ENCODE data around the gene WDR38.
"Not testable (repeated sequence)": the region's sequence is repeated elsewhere in the genome, so short reads cannot be mapped to it uniquely, and the experiment has no call there.

Gene WDR38

DNA sequence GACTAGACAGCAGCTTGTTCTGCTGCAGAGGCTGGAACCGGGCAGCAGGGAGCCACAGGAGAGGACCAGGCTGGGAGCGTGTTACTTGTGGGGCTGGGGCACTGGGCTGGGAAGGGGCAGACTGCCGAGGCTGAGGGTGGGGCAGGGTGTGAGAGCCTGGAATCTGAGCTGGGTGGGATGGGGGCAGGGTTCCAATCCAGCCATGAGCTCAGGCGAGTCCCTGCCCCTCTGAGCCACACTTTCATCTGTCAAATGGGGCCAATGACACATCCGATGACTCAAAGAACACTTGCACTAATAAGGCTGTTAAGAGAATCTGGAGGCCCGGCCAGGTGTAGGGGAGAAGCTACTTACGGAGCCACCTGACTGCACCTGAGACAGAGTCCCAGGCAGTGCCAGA, 18.7 kb upstream of the WDR38 start:
- FAIRE-seq: no peak

- FAIRE-seq: no peak
Observed at GRCh38 chr9:124835026-124835557, 18.2 kb upstream of the WDR38 start.

DNA sequence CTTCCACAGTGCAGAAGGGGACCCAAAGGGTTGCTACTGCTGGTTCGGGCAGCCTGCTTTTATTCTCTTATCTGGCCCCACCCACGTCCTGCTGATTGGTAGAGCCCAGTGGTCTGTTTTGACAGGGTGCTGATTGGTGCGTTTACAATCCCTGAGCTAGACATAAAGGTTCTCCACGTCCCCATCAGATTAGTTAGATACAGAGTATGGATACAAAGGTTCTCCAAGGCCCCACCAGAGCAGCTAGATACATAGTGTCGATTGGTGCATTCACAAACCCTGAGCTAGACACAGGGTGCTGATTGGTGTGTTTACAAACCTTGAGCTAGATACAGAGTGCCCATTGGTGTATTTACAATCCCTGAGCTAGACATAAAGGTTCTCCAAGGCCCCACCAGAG, 15.1 kb upstream of the WDR38 start:
- not testable (repeated sequence) for FAIRE-seq

DNA sequence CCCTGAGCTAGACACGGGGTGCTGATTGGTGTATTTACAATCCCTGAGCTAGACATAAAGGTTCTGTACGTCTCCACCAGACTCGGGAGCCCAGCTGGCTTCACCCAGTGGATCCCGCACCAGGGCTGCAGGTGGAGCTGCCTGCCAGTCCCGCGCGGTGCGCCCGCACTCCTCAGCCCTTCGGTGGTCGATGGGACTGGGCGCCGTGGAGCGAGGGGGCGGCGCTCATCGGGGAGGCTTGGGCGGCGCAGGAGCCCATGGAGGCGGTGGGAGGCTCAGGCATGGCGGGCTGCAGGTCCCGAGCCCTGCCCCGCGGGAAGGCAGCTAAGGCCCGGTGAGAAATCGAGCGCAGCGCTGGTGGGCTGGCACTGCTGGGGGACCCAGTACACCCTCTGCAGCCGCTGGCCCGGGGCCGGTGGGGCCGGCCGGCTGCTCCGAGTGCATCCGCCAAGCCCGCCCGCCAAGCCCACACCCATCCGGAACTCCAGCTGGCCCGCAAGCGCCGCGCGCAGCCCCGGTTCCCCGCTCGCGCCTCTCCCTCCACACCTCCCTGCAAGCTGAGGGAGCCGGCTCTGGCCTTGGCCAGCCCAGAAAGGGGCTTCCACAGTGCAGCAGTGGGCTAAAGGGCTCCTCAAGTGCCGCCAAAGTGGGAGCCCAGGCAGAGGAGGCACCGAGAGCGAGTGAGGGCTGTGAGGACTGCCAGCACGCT, 14.5 kb upstream of the WDR38 start:
- FAIRE-seq: not testable (repeated sequence)

DNA sequence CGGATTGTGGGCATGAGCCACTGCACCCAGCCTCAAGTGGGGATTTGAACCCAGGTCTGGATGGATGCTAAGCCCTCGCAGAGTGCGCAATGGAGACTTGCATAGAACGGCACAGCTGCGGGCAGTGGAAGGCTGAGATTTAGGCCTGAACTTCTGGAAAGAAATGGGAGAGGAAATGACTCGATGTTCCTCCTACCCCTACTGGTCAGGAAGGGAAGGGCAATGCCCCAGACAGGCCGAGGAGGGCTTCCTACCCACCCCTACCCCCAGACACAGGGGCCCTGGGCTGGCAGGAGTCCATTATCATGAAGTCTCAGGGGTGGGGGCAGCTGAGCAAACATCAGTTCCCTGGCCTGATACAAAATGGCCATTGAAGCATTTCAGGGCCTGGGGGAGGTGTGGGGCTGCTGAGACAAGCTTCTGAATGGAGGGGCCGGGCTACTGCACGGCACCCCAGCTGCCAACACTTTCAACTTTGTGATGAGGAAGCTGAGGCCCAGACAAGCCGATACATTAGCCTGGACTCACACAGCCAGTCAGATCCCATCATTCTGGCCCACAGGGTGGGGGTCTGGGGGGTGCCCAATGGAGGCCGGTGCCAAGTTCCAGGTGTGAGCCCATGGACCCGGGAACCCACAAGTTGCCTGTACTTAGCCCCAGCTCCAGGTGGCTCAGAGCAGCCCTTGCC, 13.5 kb upstream of the WDR38 start:
- FAIRE-seq: no peak

DNA sequence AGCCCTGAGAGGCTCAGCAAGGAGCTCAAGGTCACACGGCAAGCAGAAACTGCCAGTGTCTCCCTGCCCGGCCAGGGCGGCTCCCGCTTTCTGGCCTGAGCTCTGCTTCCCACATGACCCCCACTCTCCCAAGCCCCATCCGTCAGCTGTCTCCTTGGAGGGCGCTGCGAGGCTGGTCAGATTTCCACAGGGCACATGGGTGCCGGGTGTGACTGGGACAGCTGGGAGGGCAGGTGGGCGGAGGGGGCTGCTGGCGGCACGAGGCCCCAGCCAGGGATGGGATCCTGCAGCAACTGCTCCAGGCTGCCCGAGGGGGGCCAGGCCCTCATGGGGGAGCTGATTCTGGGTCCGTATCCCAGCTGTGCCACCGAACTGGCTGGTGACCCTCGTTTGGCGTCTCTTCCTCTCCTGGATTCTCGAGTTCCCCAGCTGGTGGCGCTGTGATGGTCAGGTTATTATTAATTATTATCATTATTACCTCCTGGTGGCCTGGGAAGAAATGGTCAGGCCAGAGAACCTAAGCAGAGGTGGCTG, 12.9 kb upstream of the WDR38 start:
- no peak for FAIRE-seq

- no peak for FAIRE-seq
Observed at GRCh38 chr9:124841075-124841821, 12.0 kb upstream of the WDR38 start.

DNA sequence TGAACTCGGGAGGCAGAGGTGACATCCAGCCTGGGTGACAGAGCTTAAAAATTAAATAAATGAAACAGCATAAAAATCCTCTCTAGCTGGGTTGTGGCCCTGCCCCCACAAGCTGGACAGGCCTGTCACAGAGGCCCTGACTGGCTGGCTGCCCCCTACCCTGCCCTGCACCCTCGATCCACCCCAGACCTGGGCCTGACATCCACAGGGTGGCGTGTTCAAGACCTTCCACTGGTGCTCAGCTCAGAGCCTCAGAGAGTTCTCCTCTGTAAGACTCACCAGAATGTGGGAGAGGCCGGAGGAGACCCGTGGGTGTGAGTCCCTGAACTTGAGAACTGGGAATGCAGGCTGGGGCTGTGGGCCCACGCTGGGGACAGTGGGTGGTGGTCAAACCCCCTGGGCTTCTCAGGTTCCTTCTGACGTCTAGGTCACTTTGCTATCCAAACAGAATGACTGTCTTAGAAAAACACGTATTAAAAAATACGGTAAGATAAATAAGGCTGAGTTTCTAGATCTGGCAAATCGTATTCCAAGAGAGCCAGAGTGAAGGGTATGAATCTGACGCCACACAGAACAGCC, 9.7 kb upstream of the WDR38 start:
- no peak for FAIRE-seq

DNA sequence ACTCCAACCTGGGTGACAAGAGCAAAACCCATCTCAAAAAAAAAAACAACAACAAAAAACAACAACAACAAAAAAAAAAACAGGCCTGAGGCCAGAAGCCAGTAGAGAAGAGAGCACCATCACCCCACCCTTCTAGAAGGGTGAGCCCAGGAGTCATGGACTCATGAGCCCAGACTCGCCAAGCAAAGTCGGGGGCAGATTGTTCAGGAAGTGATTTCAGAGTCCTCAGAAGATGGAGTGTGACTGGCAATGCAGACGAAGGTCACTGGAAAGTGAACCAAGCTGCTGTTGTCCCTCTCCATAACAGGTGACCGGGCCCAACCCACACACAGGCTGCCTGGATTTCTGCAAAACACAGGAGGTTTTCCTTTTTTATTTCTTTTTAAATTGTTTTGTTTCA, 9.0 kb upstream of the WDR38 start:
- FAIRE-seq: no peak

DNA sequence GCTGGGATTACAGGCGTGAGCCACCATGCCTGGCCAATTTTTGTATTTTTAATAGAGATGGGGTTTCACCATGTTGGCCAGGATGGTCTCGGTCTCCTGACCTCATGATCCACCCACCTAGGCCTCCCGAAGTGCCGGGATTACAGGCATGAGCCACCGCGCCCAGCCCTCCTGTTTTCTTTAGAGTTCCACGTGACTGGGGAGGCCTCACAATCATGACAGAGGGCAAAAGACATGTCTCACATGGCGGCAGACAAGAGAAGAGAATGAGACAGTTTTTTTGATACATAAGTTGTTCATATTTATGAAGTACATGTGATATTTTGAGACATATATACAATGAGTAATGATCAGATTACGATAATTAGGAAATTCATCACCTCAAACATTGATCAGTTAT, 6.8 kb upstream of the WDR38 start:
- FAIRE-seq: not testable (repeated sequence)

- FAIRE-seq: no peak
Observed at GRCh38 chr9:124846969-124847368, 6.3 kb upstream of the WDR38 start.

DNA sequence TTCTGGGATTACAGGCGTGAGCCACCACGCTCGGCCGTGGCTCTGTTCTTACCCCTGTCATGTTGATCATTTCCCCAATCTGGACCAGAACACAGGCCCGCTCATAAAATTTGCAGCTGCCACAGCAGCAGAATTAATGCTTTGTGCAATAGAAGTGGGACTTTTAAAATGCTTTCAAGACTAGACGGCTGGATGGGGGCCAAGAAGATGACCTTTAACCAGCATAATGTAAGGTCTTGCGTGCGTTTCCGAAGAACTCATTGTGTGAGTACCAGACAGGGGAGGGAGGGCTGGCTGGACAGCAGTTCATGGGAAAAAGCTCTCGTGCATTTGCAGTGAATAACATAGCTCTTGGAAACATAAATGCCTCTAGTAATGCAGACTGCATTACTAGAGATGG, 3.5 kb upstream of the WDR38 start:
- FAIRE-seq: no peak

DNA sequence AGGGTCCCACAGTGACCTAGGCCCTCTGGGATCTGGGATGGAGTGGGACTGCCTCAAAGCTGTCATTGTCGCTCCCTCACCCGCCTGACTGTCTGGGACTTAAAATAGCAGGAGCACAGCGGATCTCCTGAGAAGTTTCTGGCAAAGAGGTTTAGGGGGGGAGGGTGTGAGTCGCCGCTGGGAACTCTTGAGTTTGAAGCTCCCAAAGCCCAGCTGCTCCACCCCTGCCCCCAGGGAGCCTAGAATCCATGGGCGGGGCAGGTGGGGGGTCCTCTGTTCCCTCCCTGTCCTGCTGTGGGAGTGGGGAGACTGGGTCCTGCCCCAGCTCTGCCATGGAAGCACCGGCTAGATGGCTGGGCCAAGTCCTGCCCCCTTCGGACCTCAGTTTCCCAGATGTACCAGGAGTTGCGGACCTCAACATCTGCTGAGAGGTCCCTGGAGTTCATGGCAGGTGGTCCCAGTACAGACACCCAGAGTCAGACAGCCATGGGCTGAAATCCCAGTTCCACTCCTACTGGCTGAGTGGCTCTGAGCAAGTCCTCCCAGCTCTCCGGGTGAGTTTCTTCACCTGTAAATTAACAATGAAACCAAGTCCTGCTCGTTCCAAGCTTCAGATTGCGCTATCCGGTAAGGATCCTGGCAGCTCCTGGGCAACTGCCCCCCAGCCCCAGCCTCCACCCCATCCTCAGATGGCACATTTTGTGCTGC, 985 bp upstream of the WDR38 start:
- no peak for FAIRE-seq

DNA sequence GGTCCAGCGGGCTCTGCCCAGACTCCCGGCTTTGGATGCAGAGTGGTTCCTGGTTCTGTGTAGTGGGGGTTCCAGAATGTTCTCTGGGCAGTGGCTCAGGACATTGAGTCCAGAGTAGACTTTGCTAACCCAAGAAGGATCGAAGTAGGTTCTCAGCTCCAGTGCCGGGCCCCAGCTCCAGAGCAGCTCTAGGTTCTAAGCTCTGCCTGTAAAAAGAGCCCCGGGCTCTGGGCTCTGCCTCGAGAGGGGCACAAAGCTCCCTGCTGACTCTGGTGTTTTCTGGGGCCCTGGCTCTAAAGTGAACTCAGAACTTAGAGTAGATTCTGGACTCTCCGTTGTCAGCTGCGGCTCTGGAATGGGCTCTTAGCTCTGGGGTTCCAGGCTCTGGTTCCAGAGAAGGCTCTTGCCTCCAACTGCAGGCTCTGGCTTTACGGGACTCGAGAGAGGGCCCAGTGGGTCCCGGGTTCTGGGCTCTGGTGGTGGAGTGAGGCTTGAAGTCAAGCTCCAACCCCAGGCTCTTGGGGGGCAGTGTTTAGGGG, 414 bp downstream of the WDR38 start:
- no peak for FAIRE-seq

GRCh38 chr9:124854161-124854560, 901 bp downstream of the WDR38 start:
- FAIRE-seq: no peak

GRCh38 chr9:124854822-124855221, 1.6 kb downstream of the WDR38 start:
- no peak for FAIRE-seq

DNA sequence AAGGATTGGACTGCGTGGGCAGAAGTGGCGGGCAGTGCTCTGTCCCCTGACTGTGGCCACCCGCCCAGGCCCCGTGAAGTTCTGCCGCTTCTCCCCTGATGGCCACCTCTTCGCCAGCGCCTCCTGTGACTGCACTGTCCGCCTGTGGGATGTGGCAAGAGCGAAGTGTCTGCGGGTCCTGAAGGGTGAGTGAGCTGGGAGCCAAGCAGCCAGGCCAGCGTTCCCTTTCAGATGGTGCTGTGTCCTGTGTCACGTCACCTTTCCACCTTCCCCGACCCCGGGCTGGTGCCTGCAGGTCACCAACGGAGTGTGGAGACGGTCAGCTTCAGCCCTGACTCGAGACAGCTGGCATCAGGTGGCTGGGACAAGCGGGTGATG, 2.3 kb downstream of the WDR38 start:
- no peak for FAIRE-seq

GRCh38 chr9:124855944-124856765, 2.9 kb downstream of the WDR38 start:
- peak; percentile 80 for FAIRE-seq

GRCh38 chr9:124857533-124858162, 4.4 kb downstream of the WDR38 start:
- no peak for FAIRE-seq

GRCh38 chr9:124858330-124859046, 5.2 kb downstream of the WDR38 start:
- FAIRE-seq: no peak

Measured in G401.6 (cell line).